Bronchial epithelial cell (primary cell): ENCODE measurements around the gene ANKRD13B. TPM values are rescaled to one million over a fixed set of nuclear protein-coding genes. Genes with fewer than 3 reads are reported as not detected.
A peak's percentile ranks its signal among the peaks of the same experiment; 100 is the strongest.

Experiments
- DNase-seq: peaks from one replicate; pipeline ENCODE4 v3.0.0-alpha.2; 2010; ENCODE audit warnings: low read depth
- FAIRE-seq: peaks from 2 replicates; lab custom pipeline; 2011; peaks lifted over from hg19 to GRCh38; lab: Jason Lieb, UNC
- H3K27me3 ChIP-seq: 2 replicates; pipeline ENCODE4 v1.5.1; 2011; ENCODE audit warnings: low read length; ENCODE audit not compliant: control insufficient read depth, insufficient read depth
- H3K36me3 ChIP-seq: 2 replicates; pipeline ENCODE4 v1.5.1; 2011; ENCODE audit warnings: low read length; ENCODE audit not compliant: control insufficient read depth, insufficient read depth
- H3K4me3 ChIP-seq: 2 replicates; pipeline ENCODE4 v1.5.1; 2011; ENCODE audit warnings: mild to moderate bottlenecking, low read depth, low read length, control low read depth
- total RNA-seq: library from RNA; depleted of rRNA; stranded (reverse); fragments of >200 nt; gene quantifications from 2 replicates; pipeline ENCODE4 v1.2.1, GENCODE V29; 2014
- TF ChIP-seq, protein P1 (sequence below): IDR thresholded peaks from 2 replicates; pipeline ENCODE4 v1.5.1; 2011; ENCODE audit warnings: mild to moderate bottlenecking, moderate library complexity, low read length, control low read depth, inconsistent platforms; ENCODE audit not compliant: insufficient read depth, severe bottlenecking

Gene ANKRD13B
- total RNA-seq, 1 donor from 2014 or later = 2.4 TPM

DNA sequence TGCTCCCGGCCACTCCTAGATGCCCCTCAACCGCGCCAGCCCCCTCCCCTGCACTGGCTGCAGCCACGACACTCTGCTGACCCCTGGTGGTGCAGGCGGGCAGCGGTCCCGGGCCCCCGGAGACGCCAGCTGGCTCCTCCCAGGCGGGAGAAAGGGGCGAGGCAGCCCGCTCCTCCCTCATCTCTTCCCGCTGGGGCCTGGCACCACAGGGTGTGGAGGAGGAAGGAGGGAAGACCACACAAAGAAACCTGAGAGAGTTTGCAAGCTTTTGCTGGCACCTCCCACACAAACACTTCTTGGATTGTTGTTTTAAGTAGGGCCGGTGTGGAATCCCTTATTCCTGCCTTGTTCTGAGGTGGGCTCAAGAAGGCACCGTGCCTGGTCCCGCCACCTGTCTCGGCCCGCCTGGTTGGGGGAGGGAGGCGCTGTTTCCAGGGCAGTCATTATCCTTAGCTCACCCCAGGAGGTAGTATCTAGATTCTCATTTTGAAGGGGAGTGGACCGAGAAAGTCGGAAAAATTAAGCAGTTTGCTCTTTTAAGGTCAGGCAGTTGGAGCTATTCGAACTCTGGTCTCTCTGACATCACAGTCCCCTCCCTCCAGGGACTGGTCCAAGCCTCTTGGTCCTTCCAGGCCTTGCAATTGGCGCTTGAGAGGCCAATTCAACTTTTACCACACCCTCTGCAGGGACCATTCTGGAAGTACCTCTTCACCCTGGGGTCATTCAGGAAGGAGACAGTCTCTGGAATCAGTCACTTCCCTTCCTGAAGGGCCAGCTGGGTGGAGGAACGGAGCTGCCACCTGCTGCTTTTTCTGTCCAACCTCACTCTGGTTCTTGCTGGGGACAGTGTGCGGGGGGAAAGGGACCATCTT lies 959 bp upstream of the ANKRD13B start:
- DNase-seq (peak; percentile 44), FAIRE-seq (no peak)
- H3K36me3 ChIP-seq = no peaks in the 10 kb centered on the region
- H3K4me3 ChIP-seq = no peak overlapping the region
- H3K27me3 ChIP-seq = no peaks in the 10 kb centered on the region
- TF ChIP-seq, protein P1, sequence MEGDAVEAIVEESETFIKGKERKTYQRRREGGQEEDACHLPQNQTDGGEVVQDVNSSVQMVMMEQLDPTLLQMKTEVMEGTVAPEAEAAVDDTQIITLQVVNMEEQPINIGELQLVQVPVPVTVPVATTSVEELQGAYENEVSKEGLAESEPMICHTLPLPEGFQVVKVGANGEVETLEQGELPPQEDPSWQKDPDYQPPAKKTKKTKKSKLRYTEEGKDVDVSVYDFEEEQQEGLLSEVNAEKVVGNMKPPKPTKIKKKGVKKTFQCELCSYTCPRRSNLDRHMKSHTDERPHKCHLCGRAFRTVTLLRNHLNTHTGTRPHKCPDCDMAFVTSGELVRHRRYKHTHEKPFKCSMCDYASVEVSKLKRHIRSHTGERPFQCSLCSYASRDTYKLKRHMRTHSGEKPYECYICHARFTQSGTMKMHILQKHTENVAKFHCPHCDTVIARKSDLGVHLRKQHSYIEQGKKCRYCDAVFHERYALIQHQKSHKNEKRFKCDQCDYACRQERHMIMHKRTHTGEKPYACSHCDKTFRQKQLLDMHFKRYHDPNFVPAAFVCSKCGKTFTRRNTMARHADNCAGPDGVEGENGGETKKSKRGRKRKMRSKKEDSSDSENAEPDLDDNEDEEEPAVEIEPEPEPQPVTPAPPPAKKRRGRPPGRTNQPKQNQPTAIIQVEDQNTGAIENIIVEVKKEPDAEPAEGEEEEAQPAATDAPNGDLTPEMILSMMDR = peak; percentile 90

DNA sequence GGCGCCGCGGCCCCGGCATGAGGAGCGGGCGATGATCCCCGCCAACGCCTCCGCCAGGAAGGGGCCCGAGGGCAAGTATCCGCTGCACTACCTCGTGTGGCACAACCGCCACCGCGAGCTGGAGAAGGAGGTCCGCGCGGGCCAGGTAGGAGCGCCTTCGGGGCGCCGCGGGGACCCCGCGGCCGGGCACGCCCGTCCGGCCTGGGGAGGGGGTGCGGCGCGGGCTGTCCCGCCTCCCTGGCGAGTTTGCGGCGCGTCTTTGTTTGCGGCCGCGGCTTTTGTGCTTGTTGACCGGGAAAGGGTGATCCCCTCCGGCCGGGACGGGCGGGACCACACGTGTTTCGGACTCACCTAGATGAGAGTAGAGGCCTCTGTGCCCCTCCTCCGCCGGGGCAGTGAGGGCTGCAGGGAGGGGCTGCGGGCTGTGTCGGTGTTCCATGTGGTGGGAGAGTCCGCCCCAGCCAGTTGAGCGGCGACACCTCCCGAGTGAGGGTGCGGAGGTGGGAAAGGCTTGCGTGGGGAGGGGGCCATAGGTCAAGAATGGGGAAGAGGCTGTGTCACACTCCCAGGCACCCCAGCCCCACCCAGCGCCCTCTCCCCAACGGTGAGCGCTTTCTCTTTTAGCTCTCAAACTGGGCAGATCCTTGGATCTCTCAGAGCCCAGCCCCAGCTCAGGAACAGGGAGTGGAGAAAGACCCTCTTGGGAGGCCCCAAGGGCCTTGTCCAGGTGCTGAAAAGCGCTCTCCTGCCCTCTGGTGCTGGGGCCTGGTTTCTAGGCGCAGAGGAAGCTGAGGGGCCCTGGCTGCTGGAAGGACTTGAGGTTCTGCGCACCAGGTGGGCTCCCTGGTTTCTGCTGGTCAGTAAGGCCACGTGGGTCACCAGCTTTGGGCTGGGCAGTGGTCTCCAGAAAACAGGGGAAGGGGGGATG lies 923 bp downstream of the ANKRD13B start:
- no peaks in the 10 kb centered on the region for H3K36me3 ChIP-seq
- FAIRE-seq (no peak), DNase-seq (no peak)
- peak overlapping the region; percentile 48 for H3K4me3 ChIP-seq
- H3K27me3 ChIP-seq = no peaks in the 10 kb centered on the region
- TF ChIP-seq, protein P1 = peak; percentile 39

DNA sequence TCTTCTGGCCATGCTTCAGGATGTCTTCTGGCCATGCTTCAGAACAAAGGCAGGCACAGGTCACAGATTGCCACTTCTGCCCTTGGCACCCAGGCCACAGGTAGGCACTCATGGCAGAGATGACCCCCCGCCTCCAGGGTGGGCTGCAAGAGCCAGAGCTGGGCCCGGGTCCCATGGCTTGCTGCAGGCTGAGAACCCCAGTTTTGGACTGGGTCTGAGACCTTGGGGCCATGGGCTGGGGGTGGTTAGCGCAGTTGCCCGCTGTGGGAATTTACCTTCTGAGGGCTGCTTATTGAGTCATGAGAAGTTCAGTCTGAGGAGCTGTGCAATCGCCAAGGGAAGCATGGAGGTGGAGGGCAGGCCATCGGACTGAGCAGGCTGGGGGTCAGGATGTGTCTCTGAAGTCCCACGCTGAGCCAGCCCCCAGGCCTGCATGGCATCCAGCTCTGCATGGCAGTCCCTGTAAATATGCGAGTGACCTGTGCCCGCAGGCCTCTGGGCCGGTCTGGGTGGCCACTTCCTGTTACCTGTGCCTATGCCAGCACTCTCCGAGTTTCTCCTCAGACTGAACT lies 1.7 kb downstream of the ANKRD13B start:
- Histone ChIP-seq H3K27me3 (no peaks in the 10 kb centered on the region), H3K36me3 (no peaks in the 10 kb centered on the region), H3K4me3 (no peak overlapping the region)
- FAIRE-seq (no peak), DNase-seq (no peak)
- TF ChIP-seq, protein P1 = no peak

DNA sequence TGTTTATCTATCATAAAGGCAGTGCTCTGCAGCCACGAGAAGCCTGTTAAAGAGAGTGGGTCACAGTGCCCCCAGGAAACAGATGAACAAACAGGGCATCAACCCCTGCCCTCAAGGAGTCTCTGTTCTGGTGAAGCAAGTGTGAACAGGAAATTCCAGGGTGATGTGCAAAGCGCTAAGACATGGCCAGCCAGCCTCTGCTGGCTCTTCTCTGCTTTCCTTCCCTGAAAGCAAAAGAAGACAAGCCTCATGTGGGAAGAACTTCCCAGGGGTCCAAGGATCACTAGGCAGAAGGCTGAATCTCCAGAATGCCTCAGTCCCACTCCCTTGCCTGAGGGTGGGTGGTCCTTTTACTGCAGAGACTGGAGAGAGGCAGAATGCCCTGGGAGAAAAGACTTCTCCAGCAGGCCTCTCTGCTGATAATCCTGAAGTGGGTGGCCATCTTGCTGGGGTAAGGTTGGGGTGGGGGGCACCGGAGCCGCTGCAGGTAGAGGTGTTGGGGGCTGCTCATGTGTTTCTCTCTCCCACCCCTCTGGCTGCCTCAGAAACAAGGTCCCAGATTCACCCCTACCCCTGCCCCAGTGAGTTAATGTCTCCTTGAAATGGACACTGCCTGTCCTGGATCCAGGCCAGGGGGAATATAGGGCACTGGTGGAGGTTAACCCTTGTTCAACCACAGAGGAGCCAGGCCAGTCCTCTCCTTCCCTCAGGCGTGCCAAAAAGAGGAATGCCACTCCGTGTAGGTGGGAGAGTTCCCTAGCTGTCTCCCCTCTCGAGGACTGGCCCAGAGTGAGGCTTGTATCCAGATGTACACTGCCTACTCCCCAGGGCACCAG lies 2.4 kb downstream of the ANKRD13B start:
- DNase-seq = no peak
- TF ChIP-seq, protein P1 = no peak
- FAIRE-seq = no peak
- no peak overlapping the region for H3K4me3 ChIP-seq
- no peaks in the 10 kb centered on the region for H3K27me3 ChIP-seq
- no peaks in the 10 kb centered on the region for H3K36me3 ChIP-seq
